HCT116 (cell line): ENCODE data around the gene PLEKHO2. TPM values are rescaled to one million over a fixed set of nuclear protein-coding genes. Genes with fewer than 3 reads are reported as not detected.

ENCODE experiments used
- ATAC-seq: fragments of 200-7000 bp; cut with Tn5 transposase; 2 replicates; pipeline ENCODE4 v1.9.1; 2020; ENCODE audit warnings: mild to moderate bottlenecking, moderate library complexity
- BruUV-seq: library from RNA; stranded (reverse); fragments of 400-500 nt; replicated peaks from 2 replicates; lab custom pipeline; 2021; lab: Mats Ljungman, UMichigan
- CTCF ChIA-PET: fragments of 300-600 bp; sonication (Branson Sonifier 250); formaldehyde crosslinking; loops from one replicate; lab custom pipeline; 2021; ENCODE audit warnings: antibody characterized with exemption; lab: Charles Lee
- POLR2A ChIA-PET: fragments of 300-600, 350-600 bp; sonication (Branson Sonifier 250); formaldehyde crosslinking; loops from one replicate; lab custom pipeline; 2021; ENCODE audit warnings: antibody characterized with exemption; lab: Charles Lee
- RAD21 ChIA-PET, 2 experiments: fragments of 300-600 bp; sonication (Branson Sonifier 250); formaldehyde crosslinking; loops; one replicate each; lab custom pipeline; 2023; ENCODE audit warnings: low total read pairs in 2 of 2; ENCODE audit not compliant: uncharacterized antibody in 2 of 2, unreplicated experiment in 2 of 2, low non-redundant PET in 1 of 2; lab: Charles Lee
- DNase-seq: peaks from one replicate; pipeline ENCODE4 v3.0.0-alpha.2; 2010; ENCODE audit warnings: low read depth, low spot score
- H2AFZ ChIP-seq: fragments of 200-600 bp; shearing (Covaris generic), sonication (generic); 2 replicates; pipeline ENCODE4 v1.6.1; 2017; ENCODE audit warnings: low read depth, mixed run types, mixed read lengths, antibody characterized with exemption, low read length; ENCODE audit not compliant: poor library complexity, severe bottlenecking
- H3K27ac ChIP-seq: 2 replicates; pipeline ENCODE4 v1.5.1; 2012; ENCODE audit warnings: low read depth, low read length
- H3K27me3 ChIP-seq: fragments of 200-600 bp; sonication (generic); 2 replicates; pipeline ENCODE4 v1.6.1; 2016; ENCODE audit warnings: mixed run types, low read length, mixed read lengths; ENCODE audit not compliant: insufficient read depth
- H3K36me3 ChIP-seq, 2 experiments: fragments of 200-500 bp in 1 of 2; fragments of 200-600 bp in 1 of 2; sonication (Bioruptor generic) in 1 of 2; sonication (generic) in 1 of 2; 2 replicates each; pipeline versions ENCODE4 v1.5.1 to v1.6.1; 2014 to 2016; ENCODE audit warnings: low read length in 2 of 2, inconsistent platforms in 1 of 2, mixed read lengths in 1 of 2, mixed run types in 1 of 2; ENCODE audit not compliant: insufficient read depth in 2 of 2, control insufficient read depth in 1 of 2
- H3K4me1 ChIP-seq, 2 experiments: fragments of 200-600 bp in 1 of 2; sonication (generic) in 1 of 2; 2 replicates each; pipeline versions ENCODE4 v1.5.1 to v1.6.1; 2012 to 2017; ENCODE audit warnings: low read length in 2 of 2, inconsistent platforms in 1 of 2, mild to moderate bottlenecking in 1 of 2, mixed read lengths in 1 of 2, mixed run types in 1 of 2, moderate library complexity in 1 of 2; ENCODE audit not compliant: insufficient read depth in 2 of 2, control insufficient read depth in 1 of 2
- H3K4me2 ChIP-seq: fragments of 200-600 bp; sonication (generic); 2 replicates; pipeline ENCODE4 v1.6.1; 2017; ENCODE audit warnings: mixed run types, low read length, mixed read lengths
- H3K4me3 ChIP-seq, 2 experiments: fragments of 200-600 bp in 1 of 2; sonication (generic) in 1 of 2; replicated peaks in 1 of 2; 2 replicates each; pipeline ENCODE4 v1.5.1; 2011 to 2016; ENCODE audit warnings: low read length in 2 of 2, control low read depth in 1 of 2, low read depth in 1 of 2, mild to moderate bottlenecking in 1 of 2, mixed read lengths in 1 of 2, mixed run types in 1 of 2
- H3K79me2 ChIP-seq: fragments of 200-600 bp; sonication (generic); 2 replicates; pipeline ENCODE4 v1.6.1; 2017; ENCODE audit warnings: mild to moderate bottlenecking, mixed run types, low read length, moderate library complexity, mixed read lengths; ENCODE audit not compliant: insufficient read depth
- H3K9ac ChIP-seq: fragments of 200-600 bp; sonication (generic); 2 replicates; pipeline ENCODE4 v1.6.1; 2016; ENCODE audit warnings: low read length, mixed read lengths
- H3K9me2 ChIP-seq: fragments of 200-600 bp; sonication (generic), shearing (Covaris generic); 2 replicates; pipeline ENCODE4 v1.6.1; 2017; ENCODE audit warnings: mixed run types, mild to moderate bottlenecking, moderate library complexity; ENCODE audit not compliant: insufficient read depth
- H3K9me3 ChIP-seq, 2 experiments: fragments of 200-500 bp in 1 of 2; fragments of 200-600 bp in 1 of 2; sonication (Bioruptor generic) in 1 of 2; sonication (generic) in 1 of 2; 2 replicates each; pipeline ENCODE4 v1.6.1; 2014 to 2017; ENCODE audit warnings: low read length in 2 of 2, mixed read lengths in 2 of 2, inconsistent platforms in 1 of 2, low read depth in 1 of 2, mild to moderate bottlenecking in 1 of 2, mixed run types in 1 of 2, moderate library complexity in 1 of 2; ENCODE audit not compliant: control insufficient read depth in 1 of 2, insufficient read depth in 1 of 2
- H4K20me1 ChIP-seq: fragments of 200-600 bp; sonication (generic), shearing (Covaris generic); 2 replicates; pipeline ENCODE4 v1.6.1; 2017; ENCODE audit warnings: mixed run types, mild to moderate bottlenecking, moderate library complexity; ENCODE audit not compliant: insufficient read depth
- CTCF ChIP-seq, 3 experiments: fragments of 200-600 bp in 1 of 3; sonication (generic) in 1 of 3; IDR thresholded peaks in 2 of 3; conservative IDR thresholded peaks in 1 of 3; 2 replicates each; pipeline ENCODE4 v1.5.1; 2012 to 2017; ENCODE audit warnings: low read depth in 2 of 3, low read length in 2 of 3, antibody characterized with exemption in 1 of 3, borderline replicate concordance in 1 of 3, control low read depth in 1 of 3, mild to moderate bottlenecking in 1 of 3, mixed read lengths in 1 of 3, mixed run types in 1 of 3, moderate library complexity in 1 of 3; ENCODE audit not compliant: insufficient read depth in 1 of 3
- EZH2phosphoT487 ChIP-seq: fragments of 200-600 bp; IDR thresholded peaks from 2 replicates; pipeline ENCODE4 v1.6.1; 2018; ENCODE audit warnings: antibody characterized with exemption, borderline replicate concordance
- JUND ChIP-seq: IDR thresholded peaks from 2 replicates; pipeline ENCODE4 v1.6.1; 2012
- MAX ChIP-seq: IDR thresholded peaks from 2 replicates; pipeline ENCODE4 v1.6.1; 2012
- POLR2A ChIP-seq: IDR thresholded peaks from 2 replicates; pipeline ENCODE4 v1.7.0; 2011; ENCODE audit warnings: borderline replicate concordance; ENCODE audit not compliant: insufficient read depth, insufficient read length; ENCODE audit errors: extremely low read depth
- POLR2AphosphoS5 ChIP-seq: IDR thresholded peaks from 2 replicates; pipeline ENCODE4 v1.6.1; 2011; ENCODE audit warnings: mild to moderate bottlenecking, low read depth, low read length, moderate library complexity
- REST ChIP-seq: IDR thresholded peaks from 2 replicates; pipeline ENCODE4 v1.6.1; 2012; ENCODE audit warnings: low read depth
- SIN3A ChIP-seq: IDR thresholded peaks from 2 replicates; pipeline ENCODE4 v1.6.1; 2012; ENCODE audit warnings: low read depth
- SP1 ChIP-seq: IDR thresholded peaks from 2 replicates; pipeline ENCODE4 v1.6.1; 2012; ENCODE audit warnings: low read depth
- YY1 ChIP-seq: IDR thresholded peaks from 2 replicates; pipeline ENCODE4 v1.6.1; 2011; ENCODE audit warnings: low read length, low read depth, moderate library complexity, mild to moderate bottlenecking; ENCODE audit not compliant: insufficient replicate concordance; ENCODE audit errors: extremely low read depth
- ZFX ChIP-seq: fragments of 450-650 bp; IDR thresholded peaks from 2 replicates; pipeline ENCODE4 v1.6.1; 2017
- intact Hi-C: fragments of 100-400 bp; cut with micrococcal nuclease; formaldehyde crosslinking; loops from 2 replicates; pipeline ENCODE4 v1.10.0; 2022
- total RNA-seq: library from RNA; stranded (reverse); gene quantifications from one replicate; pipeline ENCODE4 v1.2.1, GENCODE V29; 2021; ENCODE audit not compliant: unreplicated experiment

PLEKHO2 gene
- total RNA-seq, 1 experiment from 2014 or later, result 8.0 TPM

GRCh38 chr15:64825431-64826294, 16.1 kb upstream of the PLEKHO2 start, which contains the start of gene PIF1:
PIF1 (minus strand) TSS chr15:64825647; CDS start chr15:64824335, 1,312 bp downstream.
- CTCF ChIA-PET, result interaction anchor here (0.6 to 2.3 kb wide), 2 partner anchors 10 to 275 kb away, joined by 5 to 7 read pairs; no protein-coding TSS in a partner anchor
- no peaks in the 10 kb centered on the region for H3K9me3 ChIP-seq
- peaks cover 7 to 33% of the 10 kb centered on the region in 2 experiments for H3K4me1 ChIP-seq
- RAD21 ChIA-PET, result no interaction called here
- TF ChIP-seq SIN3A (peak; percentile 93), SP1 (peak; percentile 89), MAX (peak; percentile 87), POLR2AphosphoS5 (peak; percentile 82), CTCF (IDR thresholded peaks at IDR 0.05 in 2 of 3, conservative IDR thresholded peaks at IDR 0.05 in 1 of 3; ENCODE audit: borderline replicate concordance in 1 of 3, insufficient read depth in 1 of 3, low read depth in 2 of 3, low read length in 2 of 3) (no peak), ZFX (peak; percentile 59; the same call in 1 of the 2 replicates), JUND (peak; percentile 64), REST (no peak), YY1 (peak; percentile 17), POLR2A (peak; percentile 87), EZH2phosphoT487 (no peak)
- no peaks in the 10 kb centered on the region for H3K9me2 ChIP-seq
- H3K79me2 ChIP-seq, result peaks cover 7% of the 10 kb centered on the region; the same call in 1 of the 2 replicates
- peak within 1 kb of the TSS; percentile 73 for H3K27ac ChIP-seq
- BruUV-seq, result TSS peak; percentile 91
- H3K36me3 ChIP-seq, result peaks cover 4 to 6% of the 10 kb centered on the region in 2 experiments; a peak in 1 of 4 replicates
- peak; percentile 95 for ATAC-seq
- peak within 1 kb of the TSS; percentile 73 for H3K9ac ChIP-seq
- H4K20me1 ChIP-seq, result no peaks in the 10 kb centered on the region
- POLR2A ChIA-PET, result interaction anchor here (0.6 to 1.9 kb wide), 5 partner anchors 10 to 461 kb away, joined by 4 to 7 read pairs (median 6); partner anchors contain the start of genes PARP16 and PLEKHO2
- H3K27me3 ChIP-seq, result no peaks in the 10 kb centered on the region
- intact Hi-C loops, result loop anchor here (1.0 kb wide), 1 partner anchor 208 kb away; no protein-coding TSS in a partner anchor
- DNase-seq, result peak; percentile 98
- H3K4me2 ChIP-seq, result peak within 1 kb of the TSS; percentile 92
- peak within 1 kb of the TSS; percentile 65 for H2AFZ ChIP-seq
- peak within 1 kb of the TSS; percentile 55 to 79 for H3K4me3 ChIP-seq
